MM.1S (cell line): ENCODE results near the gene ATF3.

Experiments
- DNase-seq: peaks from one replicate; pipeline ENCODE4 v3.0.0-alpha.2; 2015
- H2AFZ ChIP-seq: fragments of 300-600 bp; sonication (generic); 2 replicates; pipeline ENCODE4 v1.6.0; 2016; ENCODE audit warnings: antibody characterized with exemption, low read length
- H3F3A ChIP-seq: fragments of 300-600 bp; sonication (generic); 2 replicates; pipeline ENCODE4 v1.6.1; 2016; ENCODE audit warnings: mild to moderate bottlenecking, antibody characterized with exemption, low read length, moderate library complexity, mixed read lengths; ENCODE audit not compliant: insufficient read depth
- H3K27ac ChIP-seq: fragments of 300-600 bp; sonication (generic); 2 replicates; pipeline ENCODE4 v1.5.1; 2016; ENCODE audit warnings: mild to moderate bottlenecking, low read length
- H3K27me3 ChIP-seq: fragments of 300-600 bp; sonication (generic); replicated peaks from 2 replicates; pipeline ENCODE4 v1.6.0; 2016; ENCODE audit warnings: low read length; ENCODE audit not compliant: insufficient read depth
- H3K36me3 ChIP-seq: fragments of 300-600 bp; sonication (generic); replicated peaks from 2 replicates; pipeline ENCODE4 v1.6.1; 2016; ENCODE audit warnings: mild to moderate bottlenecking, low read length, mixed read lengths; ENCODE audit not compliant: insufficient read depth
- H3K4me1 ChIP-seq: fragments of 300-600 bp; sonication (generic); 2 replicates; pipeline ENCODE4 v1.6.1; 2016; ENCODE audit warnings: low read length, mixed read lengths
- H3K4me2 ChIP-seq: fragments of 300-600 bp; sonication (generic); 2 replicates; pipeline ENCODE4 v1.6.0; 2016; ENCODE audit warnings: low read depth, low read length
- H3K4me3 ChIP-seq: fragments of 300-600 bp; sonication (generic); 2 replicates; pipeline ENCODE4 v1.5.1; 2016; ENCODE audit warnings: low read length, mixed read lengths
- H3K79me2 ChIP-seq: fragments of 300-600 bp; sonication (generic); 2 replicates; pipeline ENCODE4 v1.6.1; 2016; ENCODE audit warnings: mixed run types, low read length, mixed read lengths
- H3K9ac ChIP-seq: fragments of 300-600 bp; sonication (generic); 2 replicates; pipeline ENCODE4 v1.6.1; 2016; ENCODE audit warnings: low read length, mixed read lengths
- H3K9me2 ChIP-seq: fragments of 300-600 bp; sonication (generic); replicated peaks from 2 replicates; pipeline ENCODE4 v1.6.1; 2016; ENCODE audit warnings: mild to moderate bottlenecking, low read length, mixed read lengths; ENCODE audit not compliant: insufficient read depth
- H3K9me3 ChIP-seq: fragments of 300-600 bp; sonication (generic); replicated peaks from 2 replicates; pipeline ENCODE4 v1.6.1; 2016; ENCODE audit warnings: mild to moderate bottlenecking, low read length, mixed read lengths; ENCODE audit not compliant: insufficient read depth
- H4K20me1 ChIP-seq: fragments of 300-600 bp; sonication (generic); 2 replicates; pipeline ENCODE4 v1.6.1; 2016; ENCODE audit warnings: mild to moderate bottlenecking, low read length, moderate library complexity, mixed read lengths; ENCODE audit not compliant: insufficient read depth
- EZH2 ChIP-seq: fragments of 300-600 bp; sonication (generic); optimal IDR thresholded peaks from 2 replicates; pipeline ENCODE3; 2017; ENCODE audit warnings: low read depth, mild to moderate bottlenecking, antibody characterized with exemption, low read length, mixed read lengths
- EZH2phosphoT487 ChIP-seq: fragments of 300-600 bp; sonication (generic); IDR thresholded peaks from 2 replicates; pipeline ENCODE4 v1.6.1; 2018; ENCODE audit warnings: antibody characterized with exemption, low read length
- TF ChIP-seq, protein P1 (sequence below): fragments of 300-600 bp; sonication (generic); IDR thresholded peaks from 2 replicates; pipeline ENCODE4 v1.5.1; 2016; ENCODE audit warnings: antibody characterized with exemption, low read length, mixed read lengths

The ATF3 gene

DNA sequence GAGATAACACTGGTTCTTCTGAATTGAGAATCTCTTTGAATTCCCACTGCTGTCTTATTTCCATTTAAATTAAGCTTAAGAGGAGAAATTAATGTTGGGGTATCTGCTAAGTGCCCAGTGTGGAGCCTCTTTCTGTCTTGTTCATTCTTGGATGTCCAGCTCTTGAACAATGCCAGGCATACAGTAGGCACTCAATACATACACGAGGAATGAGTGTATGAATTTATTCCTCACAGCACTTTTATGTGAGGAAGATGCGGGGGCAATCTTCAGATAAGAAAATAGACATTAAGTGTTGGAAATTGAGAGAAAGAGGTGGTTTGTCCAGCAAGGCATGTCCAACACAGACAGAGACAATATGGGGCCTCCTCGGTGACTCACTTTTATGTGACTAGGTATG lies 11.8 kb upstream of the ATF3 start:
- Histone ChIP-seq H3F3A (peaks cover 10% of the 10 kb centered on the region), H3K9me2 (no peaks in the 10 kb centered on the region), H3K4me3 (no peak overlapping the region; the same call in 1 of the 2 replicates), H3K4me2 (peak overlapping the region; percentile 73), H3K9me3 (no peaks in the 10 kb centered on the region), H2AFZ (peak overlapping the region; percentile 55), H3K27me3 (no peaks in the 10 kb centered on the region), H3K36me3 (no peaks in the 10 kb centered on the region), H3K9ac (peak overlapping the region; percentile 51; the same call in 1 of the 2 replicates), H3K4me1 (peaks cover 16% of the 10 kb centered on the region), H3K27ac (peak overlapping the region; percentile 77; the same call in 1 of the 2 replicates), H4K20me1 (no peaks in the 10 kb centered on the region), H3K79me2 (no peaks in the 10 kb centered on the region)
- TF ChIP-seq EZH2phosphoT487 (no peak), EZH2 (no peak)
- TF ChIP-seq, protein P1, sequence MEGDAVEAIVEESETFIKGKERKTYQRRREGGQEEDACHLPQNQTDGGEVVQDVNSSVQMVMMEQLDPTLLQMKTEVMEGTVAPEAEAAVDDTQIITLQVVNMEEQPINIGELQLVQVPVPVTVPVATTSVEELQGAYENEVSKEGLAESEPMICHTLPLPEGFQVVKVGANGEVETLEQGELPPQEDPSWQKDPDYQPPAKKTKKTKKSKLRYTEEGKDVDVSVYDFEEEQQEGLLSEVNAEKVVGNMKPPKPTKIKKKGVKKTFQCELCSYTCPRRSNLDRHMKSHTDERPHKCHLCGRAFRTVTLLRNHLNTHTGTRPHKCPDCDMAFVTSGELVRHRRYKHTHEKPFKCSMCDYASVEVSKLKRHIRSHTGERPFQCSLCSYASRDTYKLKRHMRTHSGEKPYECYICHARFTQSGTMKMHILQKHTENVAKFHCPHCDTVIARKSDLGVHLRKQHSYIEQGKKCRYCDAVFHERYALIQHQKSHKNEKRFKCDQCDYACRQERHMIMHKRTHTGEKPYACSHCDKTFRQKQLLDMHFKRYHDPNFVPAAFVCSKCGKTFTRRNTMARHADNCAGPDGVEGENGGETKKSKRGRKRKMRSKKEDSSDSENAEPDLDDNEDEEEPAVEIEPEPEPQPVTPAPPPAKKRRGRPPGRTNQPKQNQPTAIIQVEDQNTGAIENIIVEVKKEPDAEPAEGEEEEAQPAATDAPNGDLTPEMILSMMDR, result no peak
- no peak for DNase-seq

DNA sequence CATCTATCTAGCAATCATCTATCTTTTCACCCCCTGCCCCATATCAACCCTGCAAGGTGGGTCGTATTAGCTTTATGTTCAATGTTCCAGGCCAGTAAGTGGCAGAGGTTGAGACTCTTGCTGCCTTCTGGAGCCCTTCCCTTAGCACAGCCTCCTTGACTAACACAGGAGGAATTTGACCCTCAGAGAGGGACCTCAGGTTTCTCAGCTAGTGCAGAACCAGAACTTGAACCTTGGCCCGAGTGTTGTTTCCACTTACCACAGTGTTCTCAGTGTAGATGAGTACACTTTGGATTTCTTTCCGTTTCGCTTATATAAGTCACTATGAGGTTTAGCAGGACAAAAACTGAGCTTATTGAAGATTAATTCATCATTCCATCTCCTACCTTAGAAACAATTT lies 11.1 kb upstream of the ATF3 start:
- H3F3A ChIP-seq, result peaks cover 10% of the 10 kb centered on the region

DNA sequence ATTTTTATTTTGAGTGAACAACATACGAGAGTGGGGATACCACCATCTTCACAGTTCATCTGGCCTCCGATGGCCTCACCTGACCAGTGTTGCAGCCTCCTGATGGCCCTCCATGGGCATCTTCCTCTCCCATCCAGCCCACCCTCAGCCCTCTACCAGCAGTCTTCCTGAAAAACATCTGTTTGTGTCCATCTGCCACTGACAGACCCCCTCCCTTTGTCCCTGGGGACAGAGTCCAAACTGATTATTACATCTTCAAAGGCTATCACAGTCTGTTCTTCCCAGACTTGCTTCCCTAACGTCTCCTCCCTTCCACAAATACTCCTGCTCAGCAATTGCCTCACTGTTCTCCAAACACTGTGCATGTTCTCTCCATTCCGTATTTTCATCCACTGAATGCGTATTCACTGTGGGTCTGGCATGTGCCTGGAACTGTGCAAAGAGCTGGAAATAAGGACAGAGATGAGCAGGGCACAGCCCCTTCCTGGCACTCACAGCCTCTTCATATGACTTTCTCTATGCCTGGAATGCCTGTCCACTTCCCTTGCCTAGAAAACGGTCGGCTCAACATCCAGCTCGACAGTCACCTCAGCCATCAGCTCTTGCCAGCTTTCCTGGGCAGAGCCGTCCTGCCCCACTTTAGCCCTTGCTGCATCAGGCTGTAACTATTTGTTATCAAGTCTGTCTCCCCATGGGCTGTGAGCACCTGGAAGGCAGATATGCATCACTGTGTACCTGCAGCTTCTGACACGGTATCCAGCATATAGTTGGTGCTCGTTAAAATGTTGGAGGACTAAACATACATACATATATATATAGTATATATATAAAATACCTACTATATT lies 8.3 kb upstream of the ATF3 start:
- Histone ChIP-seq H3K27me3 (peaks cover 3% of the 10 kb centered on the region), H3K4me2 (no peak overlapping the region), H3K9me3 (no peaks in the 10 kb centered on the region), H3K4me1 (peaks cover 14% of the 10 kb centered on the region), H3K36me3 (no peaks in the 10 kb centered on the region), H3K9me2 (no peaks in the 10 kb centered on the region), H3K4me3 (no peak overlapping the region), H3F3A (peaks cover 10% of the 10 kb centered on the region), H3K9ac (no peak overlapping the region), H3K27ac (no peak overlapping the region), H2AFZ (no peak overlapping the region), H4K20me1 (no peaks in the 10 kb centered on the region), H3K79me2 (no peaks in the 10 kb centered on the region)
- no peak for TF ChIP-seq EZH2phosphoT487
- TF ChIP-seq, protein P1, result no peak
- no peak for TF ChIP-seq EZH2
- DNase-seq, result no peak

More for the DNA sequence above, 11.1 kb upstream of the ATF3 start:
- Histone ChIP-seq H3K27me3 (no peaks in the 10 kb centered on the region), H3K4me3 (no peak overlapping the region), H2AFZ (no peak overlapping the region), H3K4me1 (peaks cover 16% of the 10 kb centered on the region), H3K9me2 (no peaks in the 10 kb centered on the region), H3K36me3 (no peaks in the 10 kb centered on the region), H3K27ac (no peak overlapping the region), H3K9ac (no peak overlapping the region), H3K4me2 (no peak overlapping the region), H3K9me3 (no peaks in the 10 kb centered on the region), H3K79me2 (no peaks in the 10 kb centered on the region), H4K20me1 (no peaks in the 10 kb centered on the region)
- TF ChIP-seq EZH2phosphoT487 (no peak), EZH2 (no peak)
- TF ChIP-seq, protein P1, result no peak
- DNase-seq, result no peak
